Occipital lobe (tissue), 2 donors: ENCODE measurements around the gene SLC7A7. TPM values are rescaled to one million over a fixed set of nuclear protein-coding genes. Genes with fewer than 3 reads are reported as not detected.
"Not testable (repeated sequence)": the region's sequence is repeated elsewhere in the genome, so short reads cannot be mapped to it uniquely, and the experiment has no call there.

Source experiments
- DNase-seq: peaks from one replicate; lab custom pipeline; 2025; lab: John Stamatoyannopoulos, UW
- total RNA-seq: library from RNA; depleted of rRNA; stranded (reverse); fragments of >200 nt; gene quantifications from one replicate; pipeline ENCODE4 v1.2.3, GENCODE V29; 2014

SLC7A7 gene
- total RNA-seq, 1 donor from 2014 or later = 3.3 TPM

DNA sequence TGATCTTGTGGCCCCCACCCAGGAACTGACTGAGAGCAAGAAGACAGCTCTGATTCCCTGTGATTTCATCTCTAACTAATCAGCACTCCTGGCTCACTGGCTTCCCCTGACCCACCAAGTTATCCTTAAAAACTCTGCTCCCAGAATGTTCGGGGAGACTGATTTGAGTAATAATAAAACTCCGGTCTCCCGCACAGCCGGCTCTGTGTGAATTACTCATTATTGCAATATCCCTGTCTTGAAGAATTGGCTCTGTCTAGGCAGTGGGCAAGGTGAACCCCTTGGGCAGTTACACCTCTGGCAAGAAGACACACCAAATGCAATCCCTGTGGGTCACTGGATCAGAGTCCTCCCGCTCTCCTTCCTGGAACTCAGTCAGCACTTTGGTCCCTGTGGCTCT lies 21.3 kb downstream of the SLC7A7 start:
- DNase-seq = no peak

GRCh38 chr14:22793550-22793949 lies 21.7 kb downstream of the SLC7A7 start:
- not testable (repeated sequence) for DNase-seq

- DNase-seq = no peak
These were observed 23.1 kb downstream of the SLC7A7 start for GRCh38 chr14:22792158-22792557.

DNA sequence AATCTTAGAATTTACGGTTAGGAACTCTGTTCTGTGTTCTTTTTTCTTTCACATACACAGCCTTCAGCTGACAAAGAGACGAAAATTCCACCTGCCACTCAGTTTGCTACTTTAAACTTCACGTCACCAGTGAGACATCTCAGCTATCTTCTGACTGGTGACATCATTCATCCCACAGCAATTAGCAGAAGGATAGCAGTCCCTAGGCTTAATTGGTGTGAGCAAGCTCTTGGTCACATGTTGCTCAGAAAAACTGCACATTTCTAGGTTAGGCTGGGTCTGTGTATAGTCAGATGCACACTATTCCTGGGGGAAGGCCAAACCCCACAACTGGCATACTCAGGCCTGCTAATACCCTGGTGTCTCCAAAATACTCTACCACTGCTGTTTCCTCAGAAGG lies 23.9 kb downstream of the SLC7A7 start:
- DNase-seq = no peak

GRCh38 chr14:22786685-22787084 lies 28.6 kb downstream of the SLC7A7 start:
- no peak for DNase-seq

GRCh38 chr14:22781301-22781991 lies 33.8 kb downstream of the SLC7A7 start:
- DNase-seq = no peak

DNA sequence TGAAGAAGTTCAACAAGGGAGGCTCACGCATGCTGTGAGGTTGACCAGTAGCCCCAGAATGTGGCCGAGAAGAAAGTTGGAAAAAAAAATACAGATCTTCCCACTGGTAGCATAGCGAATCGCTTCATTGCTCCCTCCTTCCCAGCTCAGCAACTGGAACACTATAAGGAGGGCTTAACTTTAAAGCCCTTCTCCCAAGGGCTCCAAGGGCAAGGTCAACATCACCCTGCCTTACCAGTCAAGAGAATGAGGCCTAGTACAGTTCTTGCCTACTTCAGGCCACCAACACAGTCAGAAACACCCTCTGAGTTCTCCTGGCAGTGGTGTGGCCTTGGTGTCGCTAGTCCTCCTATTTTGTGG lies 34.3 kb downstream of the SLC7A7 start:
- no peak for DNase-seq

DNA sequence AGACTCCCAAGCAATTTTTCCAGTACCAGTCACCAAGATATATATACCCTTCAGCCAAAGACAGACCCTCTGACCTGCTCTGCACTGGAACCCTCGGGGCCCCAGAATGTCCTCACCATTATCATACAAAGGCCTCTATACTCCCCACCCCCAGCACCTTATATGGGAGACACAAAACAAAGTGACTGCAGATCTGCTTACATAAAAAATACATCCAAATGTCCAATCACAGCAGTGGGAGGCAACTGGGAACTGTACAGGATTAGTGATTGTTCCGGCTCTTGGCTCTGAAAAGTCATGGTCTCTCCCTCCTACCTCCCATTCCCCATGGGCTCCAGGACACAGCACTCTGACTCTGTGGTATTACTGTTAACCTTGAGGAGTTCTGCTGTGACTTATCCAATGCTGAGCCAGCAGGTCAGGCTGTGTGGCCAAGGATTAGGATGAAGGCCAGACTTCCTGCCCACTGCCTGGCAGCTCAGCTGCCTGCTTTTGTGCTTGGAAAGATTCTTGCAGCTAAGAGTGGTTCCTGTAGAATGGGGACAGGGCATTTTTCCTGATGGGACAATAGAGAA lies 35.0 kb downstream of the SLC7A7 start:
- DNase-seq = no peak

- no peak for DNase-seq
These were observed 37.2 kb downstream of the SLC7A7 start for GRCh38 chr14:22778084-22778483.

- DNase-seq = not testable (repeated sequence)
These were observed 38.4 kb downstream of the SLC7A7 start for GRCh38 chr14:22776849-22777248.

GRCh38 chr14:22776215-22776614 lies 39.0 kb downstream of the SLC7A7 start:
- no peak for DNase-seq

- DNase-seq = no peak
These were observed 41.1 kb downstream of the SLC7A7 start for GRCh38 chr14:22774011-22774706.

- no peak for DNase-seq
These were observed 41.8 kb downstream of the SLC7A7 start for GRCh38 chr14:22773162-22774010.

GRCh38 chr14:22772725-22773124 lies 42.5 kb downstream of the SLC7A7 start:
- DNase-seq = no peak

DNA sequence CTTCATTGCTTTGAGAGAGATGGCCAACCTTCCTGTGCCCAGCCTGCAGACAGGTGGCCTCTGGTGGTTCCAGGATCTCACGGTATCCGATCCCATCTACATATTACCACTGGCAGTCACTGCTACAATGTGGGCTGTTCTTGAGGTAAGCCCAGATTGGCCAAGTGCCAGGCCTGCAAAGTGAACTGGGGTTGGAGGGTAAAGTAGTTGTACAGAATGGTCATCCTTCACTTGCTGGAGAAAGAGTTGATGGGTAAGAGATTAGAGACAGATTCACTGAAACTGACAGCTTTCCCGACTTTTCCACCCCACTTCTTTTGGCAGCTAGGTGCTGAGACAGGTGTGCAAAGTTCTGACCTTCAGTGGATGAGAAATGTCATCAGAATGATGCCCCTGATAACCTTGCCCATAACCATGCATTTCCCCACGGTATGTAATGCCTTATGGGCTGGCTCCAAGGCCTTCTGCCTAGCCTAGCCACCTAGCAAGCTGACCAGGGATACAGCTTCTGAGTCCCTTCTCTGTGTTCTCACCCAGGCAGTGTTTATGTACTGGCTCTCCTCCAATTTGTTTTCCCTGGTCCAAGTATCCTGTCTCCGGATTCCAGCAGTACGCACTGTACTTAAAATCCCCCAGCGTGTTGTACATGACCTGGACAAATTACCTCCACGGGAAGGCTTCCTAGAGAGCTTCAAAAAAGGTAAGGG lies 44.6 kb downstream of the SLC7A7 start:
- DNase-seq = no peak

DNA sequence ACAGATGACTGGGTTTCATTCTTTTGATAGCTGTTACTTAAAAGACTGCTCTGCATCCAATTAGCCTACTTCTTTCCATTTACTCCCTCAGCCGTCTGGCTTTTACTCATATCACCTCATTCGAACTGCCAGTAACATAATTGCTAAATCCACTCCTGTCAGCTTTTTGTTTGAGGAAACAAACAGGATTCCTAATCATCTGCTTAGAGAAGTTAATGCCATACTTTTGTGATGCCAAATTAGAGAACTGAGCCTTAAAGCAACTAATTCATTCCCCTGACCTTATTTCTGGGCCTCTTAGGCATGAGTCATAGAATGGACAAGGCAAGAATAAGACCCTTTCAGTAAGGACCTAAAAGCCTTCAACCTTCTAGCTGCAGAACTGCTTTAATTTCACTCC lies 45.9 kb downstream of the SLC7A7 start:
- DNase-seq = no peak

- DNase-seq = no peak
These were observed 46.3 kb downstream of the SLC7A7 start for GRCh38 chr14:22768947-22769346.

GRCh38 chr14:22767323-22767589 lies 48.0 kb downstream of the SLC7A7 start:
- DNase-seq = no peak

DNA sequence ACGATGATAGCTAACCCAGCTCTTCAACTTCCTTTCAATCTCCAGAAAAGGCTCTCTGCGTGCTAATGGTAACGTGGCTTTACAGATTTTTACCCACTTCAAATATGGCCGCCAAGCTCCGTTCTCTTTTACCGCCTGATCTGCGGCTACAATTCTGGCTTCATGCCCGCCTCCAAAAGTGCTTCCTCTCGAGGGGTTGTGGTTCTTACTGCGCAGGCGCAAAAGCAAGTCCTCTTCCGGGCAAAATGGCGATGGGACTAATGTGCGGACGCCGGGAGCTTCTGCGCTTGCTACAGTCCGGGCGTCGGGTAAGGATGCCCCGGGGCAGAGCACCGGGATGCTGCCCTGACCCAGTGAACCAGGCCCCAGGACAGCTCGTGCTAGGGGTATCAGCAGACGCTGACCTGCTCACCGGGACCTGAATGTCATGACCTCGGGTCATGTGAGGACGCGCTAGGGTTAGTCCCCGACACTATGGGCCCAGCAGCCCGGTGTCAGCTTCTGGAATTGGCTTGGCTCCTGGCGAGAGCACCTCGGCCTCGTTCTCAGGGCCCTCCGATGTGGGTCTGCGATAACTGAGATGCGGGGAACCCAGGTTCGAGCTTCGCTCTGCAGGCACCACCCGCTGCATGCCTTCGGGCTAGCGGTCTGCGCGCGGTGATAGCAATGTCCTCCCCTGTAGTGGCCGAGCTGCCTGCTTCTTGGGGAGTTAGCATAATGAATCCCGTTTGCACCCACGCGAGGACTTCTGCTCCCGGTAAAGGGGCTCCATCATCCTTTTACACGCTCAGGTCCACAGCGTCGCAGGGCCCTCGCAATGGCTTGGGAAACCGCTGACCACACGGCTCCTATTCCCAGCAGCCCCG lies 48.5 kb downstream of the SLC7A7 start, which contains the start of gene OXA1L:
TSS of gene OXA1L (plus strand) at position 232 of the 866 bp plus-strand sequence. CDS start at position 246, 14 bp downstream.
- peak; percentile 88 for DNase-seq

DNA sequence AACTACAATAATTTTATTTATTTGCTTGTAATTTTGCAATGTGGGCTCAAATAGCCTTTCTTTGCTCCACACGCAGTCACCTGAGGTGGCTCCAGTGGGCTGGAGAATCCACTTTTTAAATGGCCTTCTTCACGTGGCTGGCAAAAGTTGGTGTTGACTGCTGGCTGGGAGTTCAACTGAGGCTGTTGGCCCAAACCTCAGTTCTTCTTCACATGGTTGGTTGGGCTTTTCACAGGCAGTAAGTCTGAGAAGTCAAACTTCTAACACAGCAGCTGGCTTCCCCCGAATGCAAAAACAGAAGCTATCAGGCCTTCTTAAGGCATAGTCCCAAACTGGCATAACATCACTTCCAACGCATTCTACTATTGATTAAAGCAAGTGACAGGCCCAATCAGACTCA lies 50.9 kb downstream of the SLC7A7 start:
- no peak for DNase-seq

DNA sequence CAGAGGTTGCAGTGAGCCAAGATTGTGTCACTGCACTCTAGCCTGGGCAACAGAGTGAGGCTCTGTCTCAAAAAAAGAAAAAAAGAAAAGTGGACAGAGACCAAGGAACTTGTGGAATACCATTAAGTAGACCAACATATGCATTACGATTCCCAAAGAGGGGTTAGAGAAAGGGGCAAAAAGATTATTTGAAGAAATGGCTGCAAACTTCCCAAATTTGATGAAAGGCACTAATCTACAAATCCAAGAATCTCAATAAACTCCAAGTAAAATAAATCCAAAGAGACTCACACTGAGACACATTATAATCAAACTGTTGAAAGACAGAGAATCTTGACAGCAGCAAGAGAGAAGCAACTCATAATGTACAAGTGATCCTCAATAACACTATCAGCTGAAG lies 53.5 kb downstream of the SLC7A7 start:
- DNase-seq = no peak
